GM18861 (cell line): ENCODE measurements around the gene GRAPL.
"Not testable (repeated sequence)": the region's sequence is repeated elsewhere in the genome, so short reads cannot be mapped to it uniquely, and the experiment has no call there.

ENCODE experiments used
- ATAC-seq: cut with Tn5 transposase; IDR thresholded peaks from one replicate; pipeline ENCODE4 v1.9.1; 2021; ENCODE audit not compliant: unreplicated experiment

GRAPL gene

DNA sequence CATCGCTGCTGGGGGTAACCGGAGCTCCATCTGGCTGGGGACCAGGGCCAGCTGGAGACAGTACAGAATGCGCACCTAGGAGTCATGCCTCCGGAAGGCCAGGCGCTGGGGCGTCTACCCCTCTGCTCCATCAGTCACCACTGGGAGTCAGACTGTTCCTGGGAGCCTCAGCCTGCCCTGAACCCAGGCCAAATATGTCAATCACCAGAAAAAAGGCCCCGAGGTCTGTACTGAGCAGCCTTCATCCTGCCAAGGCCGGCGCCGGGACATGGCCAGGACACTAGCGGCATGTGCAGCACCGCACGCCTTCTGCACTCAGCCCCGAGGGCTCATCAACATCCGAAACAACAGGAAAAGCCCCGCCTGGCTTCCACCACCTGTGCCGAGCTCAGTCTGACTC lies 8.7 kb downstream of the GRAPL start:
- ATAC-seq = not testable (repeated sequence)

GRCh38 chr17:19136605-19137004 lies 9.2 kb downstream of the GRAPL start:
- ATAC-seq = not testable (repeated sequence)

- peak; percentile 28 for ATAC-seq
Observed at GRCh38 chr17:19137959-19138358, 10.6 kb downstream of the GRAPL start.

GRCh38 chr17:19141366-19142155 lies 14.2 kb downstream of the GRAPL start:
- peak; percentile 38 for ATAC-seq

DNA sequence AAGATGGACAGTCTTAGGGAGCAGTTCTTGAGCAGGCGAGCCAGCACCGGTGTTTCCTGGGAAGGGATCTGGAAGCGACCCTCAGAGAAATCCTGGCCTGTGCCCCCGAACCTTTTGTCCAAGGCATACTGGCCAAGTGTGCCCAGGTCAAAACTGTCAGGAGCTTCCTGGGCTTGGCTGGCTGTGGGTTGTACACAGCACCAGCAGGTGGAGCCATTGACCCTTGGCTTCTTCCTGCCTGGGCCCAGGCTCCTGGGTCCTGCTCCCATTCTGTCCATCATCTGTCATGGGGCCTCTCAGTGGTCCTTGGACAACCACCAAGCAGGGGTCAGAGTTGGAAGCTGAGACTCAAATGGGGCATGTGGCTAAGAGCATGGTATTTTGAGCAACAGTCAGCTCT lies 15.0 kb downstream of the GRAPL start:
- not testable (repeated sequence) for ATAC-seq

- not testable (repeated sequence) for ATAC-seq
Observed at GRCh38 chr17:19143097-19143777, 15.8 kb downstream of the GRAPL start.

DNA sequence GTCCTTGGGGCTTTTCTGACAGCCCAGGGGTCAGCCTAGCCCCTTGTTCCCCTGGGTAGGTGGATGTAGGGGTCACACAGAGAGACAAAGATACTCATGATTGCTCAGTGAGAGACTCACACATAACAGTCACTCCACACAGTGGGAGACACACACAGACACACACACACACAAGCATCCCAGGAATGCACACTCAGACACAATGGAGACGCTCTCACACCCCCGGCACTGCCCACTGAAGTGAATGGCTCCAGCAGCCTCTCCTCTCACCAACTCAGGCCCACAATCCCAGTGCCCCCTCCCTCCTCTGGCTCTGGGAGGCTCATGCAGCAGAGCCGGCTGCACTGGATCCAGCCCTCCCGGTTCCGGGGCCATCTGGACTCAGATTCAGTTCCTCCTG lies 17.0 kb downstream of the GRAPL start:
- not testable (repeated sequence) for ATAC-seq

- ATAC-seq = not testable (repeated sequence)
Observed at GRCh38 chr17:19145471-19145870, 18.1 kb downstream of the GRAPL start.

GRCh38 chr17:19150678-19151615 lies 23.6 kb downstream of the GRAPL start:
- ATAC-seq = not testable (repeated sequence)

DNA sequence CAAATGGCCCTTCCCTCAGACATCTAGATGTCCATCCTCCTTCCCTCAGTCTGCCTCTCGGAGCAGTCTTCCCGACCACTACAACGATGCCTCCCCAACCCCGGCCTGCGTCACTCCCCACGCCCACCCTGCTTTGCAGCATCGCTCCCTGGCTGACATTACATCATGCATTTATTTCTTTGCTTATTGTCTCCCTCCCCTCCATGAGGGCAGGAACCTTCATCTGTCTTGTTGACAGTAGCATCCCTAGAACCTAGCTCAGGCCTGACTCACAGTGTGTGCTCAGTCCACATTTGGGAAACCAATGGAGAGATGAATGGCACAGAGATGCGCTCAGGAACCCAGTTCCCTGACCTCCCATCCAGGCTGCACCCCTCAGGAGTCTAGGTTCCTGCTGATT lies 30.2 kb downstream of the GRAPL start:
- not testable (repeated sequence) for ATAC-seq

- not testable (repeated sequence) for ATAC-seq
Observed at GRCh38 chr17:19158478-19158877, 31.1 kb downstream of the GRAPL start.

DNA sequence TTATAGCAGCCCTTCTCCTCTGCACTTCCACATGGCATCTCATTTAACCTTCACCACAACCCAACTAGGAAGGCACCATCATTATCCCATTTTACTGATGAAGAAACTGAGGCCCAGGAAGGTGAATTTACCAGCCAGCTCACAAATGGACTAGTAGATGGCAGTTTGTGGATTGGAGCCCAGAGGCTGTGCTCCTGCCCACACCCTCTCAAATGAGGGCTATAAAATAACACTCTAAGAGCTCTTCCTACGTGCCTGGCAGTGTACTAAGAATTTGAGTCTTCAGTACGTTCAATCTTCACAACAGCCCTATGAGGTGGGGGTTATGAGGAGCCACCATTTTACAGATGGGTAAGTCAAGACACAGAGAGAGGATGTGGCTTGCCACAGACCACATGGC lies 31.5 kb downstream of the GRAPL start:
- ATAC-seq = not testable (repeated sequence)

- ATAC-seq = peak; percentile 45
Observed at GRCh38 chr17:19161308-19162107, 34.1 kb downstream of the GRAPL start.

DNA sequence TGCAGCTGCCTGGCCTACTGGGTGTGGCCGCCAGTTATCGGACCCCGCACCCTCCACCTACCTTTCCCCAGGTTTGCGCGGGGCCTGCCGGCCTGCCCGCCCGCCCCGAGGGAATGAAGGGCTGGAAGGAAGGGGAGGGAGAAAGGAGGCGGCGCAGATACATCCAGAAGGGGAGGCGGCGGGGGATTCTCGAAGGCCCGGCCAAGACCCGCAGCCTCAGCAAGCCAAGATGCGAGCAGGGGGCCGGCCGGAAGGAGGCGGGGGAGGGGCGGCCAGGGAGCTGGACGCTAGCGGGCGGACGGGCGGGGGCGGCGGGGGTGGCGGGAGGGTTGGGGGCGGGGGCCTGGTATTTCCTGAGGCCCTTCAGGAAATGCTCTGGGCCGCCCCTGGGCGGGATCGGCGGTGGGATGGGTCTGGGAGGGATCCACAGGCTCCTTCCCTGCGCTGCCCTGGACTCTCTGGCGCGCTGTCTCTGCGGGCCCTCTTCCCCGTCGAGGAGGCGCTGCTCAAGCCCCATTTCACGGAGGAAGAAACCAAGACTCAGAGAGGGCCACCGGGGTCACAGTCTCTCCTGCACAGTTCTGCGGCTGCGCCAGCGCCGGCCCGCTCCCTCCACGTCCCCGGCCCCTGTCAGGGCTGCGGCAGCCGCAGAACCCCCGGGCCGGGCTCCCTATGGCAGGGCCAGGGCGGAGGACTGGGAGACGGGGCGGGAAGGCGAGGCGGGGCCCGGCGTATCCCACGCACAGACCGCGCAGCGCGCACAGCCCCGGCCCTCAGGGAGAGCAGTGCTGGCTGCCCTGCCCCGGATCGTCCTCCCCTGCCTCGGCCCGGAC lies 35.2 kb downstream of the GRAPL start:
- ATAC-seq = not testable (repeated sequence)

- ATAC-seq = not testable (repeated sequence)
Observed at GRCh38 chr17:19174422-19174821, 47.0 kb downstream of the GRAPL start.

GRCh38 chr17:19175410-19175809 lies 48.0 kb downstream of the GRAPL start:
- peak; percentile 69 for ATAC-seq

- peak; percentile 90 for ATAC-seq
Observed at GRCh38 chr17:19181040-19181875, 53.9 kb downstream of the GRAPL start.
